AG09309 (cell line): ENCODE results near the gene BICD1.

Experiments
- DNase-seq: peaks from one replicate; pipeline ENCODE4 v3.0.0-alpha.2; 2010; ENCODE audit warnings: low read depth
- H3K4me3 ChIP-seq: 2 replicates; pipeline ENCODE4 v1.5.1; 2011; ENCODE audit warnings: mild to moderate bottlenecking, low read depth, low read length, moderate library complexity; ENCODE audit not compliant: control insufficient read depth
- TF ChIP-seq, protein P1 (sequence below): IDR thresholded peaks from 2 replicates; pipeline ENCODE4 v1.5.1; 2011; ENCODE audit warnings: mild to moderate bottlenecking, low read depth, low read length, inconsistent platforms; ENCODE audit not compliant: insufficient read depth, control insufficient read depth; ENCODE audit errors: missing control alignments

Gene BICD1

DNA sequence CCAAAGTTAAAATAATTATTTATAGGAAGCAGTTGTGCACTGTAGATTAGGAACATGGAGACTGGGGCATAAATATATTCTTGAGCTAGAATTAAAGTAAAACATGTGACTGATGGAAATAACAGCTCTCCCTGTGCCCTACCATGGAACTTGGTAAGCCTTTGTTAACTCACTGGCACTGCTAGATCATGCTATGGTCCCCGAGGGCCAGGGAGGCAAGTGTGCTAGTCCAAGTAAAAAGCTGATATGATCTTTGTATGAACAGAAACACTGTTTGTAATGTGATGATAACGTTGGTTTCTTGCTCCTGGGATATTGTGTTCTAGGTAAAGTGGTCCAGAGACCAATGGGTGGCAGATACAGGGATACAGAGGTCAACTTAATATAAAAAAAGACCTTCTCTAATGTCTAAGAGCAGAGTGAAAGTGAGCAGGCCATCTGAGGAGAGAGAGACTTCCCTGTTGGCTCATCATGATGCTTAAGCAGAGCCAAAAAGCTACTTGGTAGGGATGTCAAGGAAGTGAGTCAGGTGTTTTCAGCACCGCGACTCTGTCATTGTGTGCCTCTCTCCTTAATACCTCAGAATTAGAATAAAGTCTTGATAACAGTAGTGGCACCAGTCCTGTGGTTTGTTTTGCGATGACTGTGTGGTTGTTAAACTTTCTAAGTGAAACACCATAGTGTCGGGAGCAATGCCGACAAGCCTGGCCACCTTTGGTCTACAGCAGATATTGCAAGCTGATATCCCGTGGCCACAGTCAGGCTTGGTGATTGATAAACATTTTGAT is 27.6 kb downstream of the BICD1 start:
- DNase-seq = no peak
- TF ChIP-seq, protein P1, sequence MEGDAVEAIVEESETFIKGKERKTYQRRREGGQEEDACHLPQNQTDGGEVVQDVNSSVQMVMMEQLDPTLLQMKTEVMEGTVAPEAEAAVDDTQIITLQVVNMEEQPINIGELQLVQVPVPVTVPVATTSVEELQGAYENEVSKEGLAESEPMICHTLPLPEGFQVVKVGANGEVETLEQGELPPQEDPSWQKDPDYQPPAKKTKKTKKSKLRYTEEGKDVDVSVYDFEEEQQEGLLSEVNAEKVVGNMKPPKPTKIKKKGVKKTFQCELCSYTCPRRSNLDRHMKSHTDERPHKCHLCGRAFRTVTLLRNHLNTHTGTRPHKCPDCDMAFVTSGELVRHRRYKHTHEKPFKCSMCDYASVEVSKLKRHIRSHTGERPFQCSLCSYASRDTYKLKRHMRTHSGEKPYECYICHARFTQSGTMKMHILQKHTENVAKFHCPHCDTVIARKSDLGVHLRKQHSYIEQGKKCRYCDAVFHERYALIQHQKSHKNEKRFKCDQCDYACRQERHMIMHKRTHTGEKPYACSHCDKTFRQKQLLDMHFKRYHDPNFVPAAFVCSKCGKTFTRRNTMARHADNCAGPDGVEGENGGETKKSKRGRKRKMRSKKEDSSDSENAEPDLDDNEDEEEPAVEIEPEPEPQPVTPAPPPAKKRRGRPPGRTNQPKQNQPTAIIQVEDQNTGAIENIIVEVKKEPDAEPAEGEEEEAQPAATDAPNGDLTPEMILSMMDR = no peak
- H3K4me3 ChIP-seq = no peak overlapping the region

DNA sequence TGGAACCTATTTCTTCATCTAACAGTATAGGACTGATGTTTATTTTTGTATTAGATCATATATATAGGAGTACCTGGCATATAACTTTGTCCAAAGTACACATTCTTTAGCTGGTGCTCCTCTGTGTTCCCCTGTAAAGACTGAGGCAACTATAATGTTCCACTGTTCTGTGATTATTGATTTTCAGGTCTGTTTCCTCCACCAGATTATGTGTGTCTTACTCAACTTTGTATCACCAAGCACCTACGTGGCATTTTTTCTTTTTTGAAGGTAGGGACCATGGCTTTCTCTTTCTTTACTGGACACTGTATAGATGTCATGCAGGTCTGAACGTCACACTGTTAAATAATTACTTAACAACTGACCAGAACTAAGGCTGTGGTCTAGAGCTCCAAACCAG is 29.3 kb downstream of the BICD1 start:
- TF ChIP-seq, protein P1 = no peak
- no peak for DNase-seq
- H3K4me3 ChIP-seq = no peak overlapping the region

DNA sequence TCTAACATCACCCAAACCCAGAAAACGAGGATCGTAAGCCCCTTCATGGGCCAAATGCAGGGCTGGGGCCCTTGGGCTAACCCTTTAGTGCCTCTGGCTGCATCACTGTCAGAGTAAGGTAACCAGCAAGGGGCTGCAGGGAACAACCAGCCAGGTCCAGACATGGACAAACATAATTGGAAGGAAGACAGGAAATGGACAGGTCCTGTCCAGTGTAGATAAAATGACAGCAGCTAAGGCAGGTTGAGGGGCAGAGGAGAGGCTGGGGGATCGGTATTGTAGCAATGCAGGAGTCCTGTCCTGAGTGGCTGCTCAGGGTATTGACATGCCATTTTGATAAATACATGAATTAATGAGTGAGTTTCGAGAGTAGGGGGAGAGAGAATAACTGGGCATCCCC is 29.8 kb downstream of the BICD1 start:
- DNase-seq = no peak
- no peak overlapping the region for H3K4me3 ChIP-seq
- TF ChIP-seq, protein P1 = no peak

DNA sequence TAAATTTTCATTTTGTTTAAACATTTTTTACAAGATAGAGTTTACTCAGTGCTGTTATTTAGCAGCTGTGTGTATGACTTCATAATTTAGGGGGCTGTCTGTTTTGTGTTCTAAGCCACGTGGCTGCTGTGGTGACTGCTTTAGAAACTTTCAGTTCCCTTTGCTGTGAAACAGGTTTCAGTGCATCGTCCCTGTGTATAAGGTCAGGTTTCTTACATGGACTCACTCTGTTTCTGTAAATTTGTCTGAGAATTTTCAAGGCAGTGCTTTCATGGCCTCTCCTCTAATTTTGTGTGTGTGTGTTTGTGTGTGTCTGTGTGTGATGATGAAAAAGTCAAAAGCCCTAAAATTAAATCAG is 32.4 kb downstream of the BICD1 start:
- TF ChIP-seq, protein P1 = no peak
- DNase-seq = no peak
- H3K4me3 ChIP-seq = no peak overlapping the region; the same call in 1 of the 2 replicates

DNA sequence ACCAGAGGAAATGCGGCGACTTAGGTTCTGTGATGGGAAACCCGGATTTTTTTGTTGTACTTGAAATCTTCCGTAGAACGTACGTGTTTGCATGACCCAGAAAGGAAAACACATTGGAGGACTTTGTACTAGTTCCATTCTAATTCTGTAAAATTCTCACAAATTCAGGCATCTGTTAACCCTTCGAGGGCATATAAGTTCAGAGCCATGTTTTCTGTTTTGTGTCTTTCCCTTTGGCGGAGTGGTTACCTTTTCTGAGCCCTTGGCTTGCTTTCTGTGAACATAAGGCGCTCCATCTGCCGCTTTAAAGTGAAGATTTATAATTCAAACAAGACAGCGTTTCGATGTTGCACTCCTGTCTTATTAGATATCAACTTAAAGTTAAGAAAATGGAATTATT is 34.2 kb downstream of the BICD1 start:
- TF ChIP-seq, protein P1 = no peak
- DNase-seq = no peak

DNA sequence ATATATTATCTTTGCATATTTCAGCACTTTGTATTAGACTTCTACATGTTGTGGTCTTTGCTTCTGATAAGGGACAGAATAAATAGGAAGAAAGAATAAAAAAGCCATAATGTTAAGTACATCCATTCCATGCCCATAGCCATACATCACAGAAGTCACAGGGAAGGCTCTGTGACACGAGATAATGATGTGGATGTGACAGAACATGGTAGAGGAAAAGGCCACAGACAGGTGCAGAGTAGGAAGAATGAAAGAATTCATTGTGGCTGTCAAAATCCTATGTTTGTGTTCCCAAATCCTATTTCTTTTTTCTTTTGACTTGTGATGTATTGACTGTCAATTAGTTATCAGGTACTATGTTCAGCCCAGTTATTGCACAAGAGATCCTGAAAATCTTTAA is 38.4 kb downstream of the BICD1 start:
- TF ChIP-seq, protein P1 = no peak
- no peak for DNase-seq
- no peak overlapping the region for H3K4me3 ChIP-seq

More for the DNA sequence above, 34.2 kb downstream of the BICD1 start:
- no peak overlapping the region for H3K4me3 ChIP-seq
